ENCODE measurements around the gene PTPN20.

DNA sequence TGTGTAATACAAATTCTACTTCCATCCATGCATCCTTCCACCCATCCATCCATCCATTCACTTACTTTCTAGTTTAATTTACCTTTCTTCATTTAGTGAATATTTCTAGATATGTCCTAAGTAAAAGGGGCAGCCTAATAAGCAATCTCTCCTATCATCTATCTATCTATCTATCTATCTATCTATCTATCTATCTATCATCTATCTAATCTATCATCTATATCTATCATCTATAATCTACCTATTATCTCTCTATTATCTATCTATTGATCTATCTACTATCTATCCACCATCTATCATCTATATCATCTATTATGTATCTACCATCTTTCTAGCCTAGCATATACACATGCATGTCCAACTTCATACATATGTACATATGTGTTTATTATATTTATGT is 104.2 kb downstream of the PTPN20 start:
- TF ChIP-seq CTCF (IDR thresholded peaks at IDR 0.05; ENCODE audit: control extremely low read depth in 1 of 3, insufficient read depth in 1 of 3, low read depth in 1 of 3, low read length in 3 of 3) (no peak), EP300 (IDR thresholded peaks at IDR 0.05; ENCODE audit: borderline replicate concordance in 1 of 2, low read depth in 2 of 2, low read length in 2 of 2) (no peak), POLR2A (IDR thresholded peaks at IDR 0.05; ENCODE audit: control extremely low read depth in 1 of 2, low read depth in 2 of 2, low read length in 2 of 2) (no peak), CEBPB (IDR thresholded peaks at IDR 0.05; ENCODE audit: low read depth, low read length) (no peak), SP2 (IDR thresholded peaks at IDR 0.05; ENCODE audit: low read length) (no peak), JUND (IDR thresholded peaks at IDR 0.05; ENCODE audit: low read length) (no peak)
